Erythroblast (primary cell): ENCODE data around the gene SLC66A2.
"Not testable (repeated sequence)": the region's sequence is repeated elsewhere in the genome, so short reads cannot be mapped to it uniquely, and the experiment has no call there.

ENCODE experiments used
- DNase-seq, 2 experiments: peaks; one replicate each; lab custom pipeline; 2025; lab: John Stamatoyannopoulos, UW
- GATA1 ChIP-seq: IDR thresholded peaks from 2 replicates; pipeline ENCODE4 v1.6.1; 2011; ENCODE audit warnings: low read depth, mild to moderate bottlenecking, control low read depth, low read length, moderate library complexity
- POLR2A ChIP-seq: IDR thresholded peaks from 2 replicates; pipeline ENCODE4 v1.6.1; 2011; ENCODE audit warnings: mild to moderate bottlenecking, low read length

SLC66A2 gene

GRCh38 chr18:79951545-79952455 is at the start of gene SLC66A2:
Gene SLC66A2 (minus strand): TSS chr18:79951653. CDS start chr18:79950926, 727 bp downstream.
- TF ChIP-seq POLR2A (peak; percentile 26), GATA1 (no peak)
- peak; percentile 95 to 98 for DNase-seq

- DNase-seq, result no peak
Observed at GRCh38 chr18:80000877-80001276, 49.4 kb upstream of the SLC66A2 start.

GRCh38 chr18:79999701-80000100 is 48.2 kb upstream of the SLC66A2 start:
- DNase-seq, result not testable (repeated sequence)

More at GRCh38 chr18:80000877-80001276, 49.4 kb upstream of the SLC66A2 start:
- TF ChIP-seq GATA1 (no peak), POLR2A (no peak)

- TF ChIP-seq POLR2A, result no peak
- TF ChIP-seq GATA1, result no peak
- no peak for DNase-seq
Observed at GRCh38 chr18:79991494-79991893, 40.0 kb upstream of the SLC66A2 start.

DNA sequence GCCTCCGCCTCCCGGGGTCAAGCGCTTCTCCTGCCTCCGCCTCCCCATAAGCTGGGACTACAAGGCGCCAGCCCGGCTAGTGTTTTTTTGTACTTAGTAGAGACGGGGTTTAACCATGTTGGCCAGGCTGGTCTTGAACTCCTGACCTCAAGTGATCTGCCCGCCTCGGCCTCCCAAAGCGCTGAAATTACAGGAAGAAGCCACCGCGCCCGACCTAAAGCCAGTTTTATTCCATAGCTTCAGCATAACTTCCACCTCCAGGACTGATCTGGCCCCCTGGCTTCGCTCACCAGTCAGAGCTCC is 37.7 kb upstream of the SLC66A2 start:
- DNase-seq, result peak in 1 of 2 experiments; percentile 70
- no peak for TF ChIP-seq GATA1
- TF ChIP-seq POLR2A, result no peak

GRCh38 chr18:79988451-79989194 is 37.2 kb upstream of the SLC66A2 start, which contains the start of gene TXNL4A:
Gene TXNL4A (minus strand): TSS chr18:79988563. CDS start chr18:79988392, 171 bp downstream.
- TF ChIP-seq GATA1, result no peak
- TF ChIP-seq POLR2A, result peak; percentile 93
- peak; percentile 95 for DNase-seq

DNA sequence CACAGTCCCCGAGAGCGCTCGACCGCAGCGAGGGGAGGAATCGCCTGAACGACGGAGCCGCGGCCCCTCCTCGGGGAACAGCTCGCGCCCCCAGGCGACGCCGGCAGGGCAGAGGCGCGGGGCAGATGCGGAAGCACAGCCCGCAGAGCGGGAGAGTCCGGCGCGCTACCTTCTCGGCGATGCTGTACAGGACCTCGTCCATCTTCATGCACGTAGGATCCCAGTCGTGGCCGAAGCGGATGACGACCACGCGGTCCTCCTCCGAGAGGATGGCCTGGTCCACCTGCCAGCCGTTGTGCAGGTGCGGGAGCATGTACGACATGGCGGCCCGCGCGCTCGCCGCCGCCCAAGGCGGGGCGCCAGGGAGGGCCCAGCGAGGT is 36.6 kb upstream of the SLC66A2 start:
- no peak for TF ChIP-seq POLR2A
- TF ChIP-seq GATA1, result no peak
- DNase-seq, result peak; percentile 84 to 86

DNA sequence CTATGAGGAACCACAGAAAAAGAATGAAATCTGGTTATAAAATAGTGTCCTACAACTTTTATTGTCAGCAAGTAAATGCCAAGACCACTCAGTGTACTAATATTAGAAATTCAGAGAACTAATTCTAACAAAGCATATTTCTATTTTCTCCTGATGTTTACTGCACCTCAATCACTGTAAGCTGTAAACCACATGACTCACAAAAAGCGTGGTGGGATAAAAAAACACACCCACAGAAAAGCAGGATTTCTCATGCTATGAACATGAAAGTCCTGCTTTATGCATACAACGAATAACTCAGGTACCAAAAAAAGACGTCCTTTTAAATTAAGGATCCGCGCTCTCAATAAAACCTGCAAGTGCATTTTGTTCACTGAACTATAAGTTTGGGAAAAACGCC is 36.1 kb upstream of the SLC66A2 start:
- TF ChIP-seq POLR2A (no peak), GATA1 (no peak)
- DNase-seq, result peak in 1 of 2 experiments; percentile 66

- DNase-seq, result no peak
Observed at GRCh38 chr18:79986726-79987125, 35.3 kb upstream of the SLC66A2 start.

GRCh38 chr18:79985172-79985571 is 33.7 kb upstream of the SLC66A2 start:
- TF ChIP-seq POLR2A (no peak), GATA1 (no peak)
- DNase-seq, result no peak

More at GRCh38 chr18:79986726-79987125, 35.3 kb upstream of the SLC66A2 start:
- TF ChIP-seq POLR2A, result no peak
- TF ChIP-seq GATA1, result no peak

GRCh38 chr18:79983793-79984192 is 32.3 kb upstream of the SLC66A2 start:
- no peak for DNase-seq
- TF ChIP-seq GATA1, result no peak
- no peak for TF ChIP-seq POLR2A

- no peak for TF ChIP-seq GATA1
- TF ChIP-seq POLR2A, result no peak
- DNase-seq, result no peak
Observed at GRCh38 chr18:79983253-79983652, 31.8 kb upstream of the SLC66A2 start.

DNA sequence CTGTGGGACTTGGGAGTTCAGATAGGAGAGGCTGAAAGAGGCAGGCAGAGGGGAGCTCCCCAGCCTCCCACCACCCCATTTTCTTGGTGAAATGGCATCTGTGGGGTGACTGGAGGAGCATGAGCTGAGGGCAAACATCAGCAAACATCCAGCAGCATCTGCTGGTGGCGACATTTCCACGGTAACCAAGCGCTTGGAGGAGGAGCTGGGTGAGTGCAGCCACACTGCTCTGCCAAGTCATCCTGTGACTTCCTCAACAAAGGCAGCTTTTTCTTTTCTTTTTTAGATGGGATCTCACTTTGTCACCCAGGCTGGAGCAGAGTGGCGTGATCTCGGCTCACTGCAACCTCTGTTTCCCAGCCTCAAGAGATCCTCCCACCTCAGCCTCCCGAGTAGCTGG is 31.3 kb upstream of the SLC66A2 start:
- peak; percentile 68 to 74 for DNase-seq
- TF ChIP-seq POLR2A, result no peak
- no peak for TF ChIP-seq GATA1

- DNase-seq, result no peak
- no peak for TF ChIP-seq POLR2A
- TF ChIP-seq GATA1, result no peak
Observed at GRCh38 chr18:79980585-79980984, 29.1 kb upstream of the SLC66A2 start.

DNA sequence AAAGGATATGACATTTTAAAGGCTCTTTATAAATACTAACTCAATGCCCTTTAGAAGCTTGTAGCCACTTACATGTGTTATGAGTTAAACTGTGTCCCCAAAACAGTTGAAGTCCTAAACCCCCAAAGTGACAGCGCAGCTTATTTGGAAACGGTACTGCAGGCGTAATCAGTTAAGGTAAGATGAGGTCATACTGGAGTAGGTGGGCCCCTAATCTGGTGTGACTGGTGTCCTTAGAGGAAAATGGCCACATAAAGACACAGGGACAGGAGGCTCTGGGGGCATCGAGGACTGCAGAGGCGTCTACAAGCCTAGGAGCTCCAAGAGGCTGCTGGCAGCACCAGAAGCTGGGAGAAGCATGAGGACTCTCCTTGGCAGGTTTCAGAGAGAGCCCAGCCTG is 28.4 kb upstream of the SLC66A2 start:
- no peak for TF ChIP-seq GATA1
- no peak for TF ChIP-seq POLR2A
- DNase-seq, result peak; percentile 38 to 43
